SKM-1 (cell line): ENCODE results near the gene ATRNL1.

Experiments
- DNase-seq: peaks from one replicate; lab custom pipeline; 2025; ENCODE audit not compliant: unreplicated experiment; lab: John Stamatoyannopoulos, UW

The ATRNL1 gene

GRCh38 chr10:115972426-115972825, 879.3 kb downstream of the ATRNL1 start:
- no peak for DNase-seq

- no peak for DNase-seq
Observed at GRCh38 chr10:115974351-115974750, 881.2 kb downstream of the ATRNL1 start.

GRCh38 chr10:115974816-115975430, 881.8 kb downstream of the ATRNL1 start:
- no peak for DNase-seq

- DNase-seq: no peak
Observed at GRCh38 chr10:115975506-115975905, 882.3 kb downstream of the ATRNL1 start.

- DNase-seq: no peak
Observed at GRCh38 chr10:115976342-115976741, 883.2 kb downstream of the ATRNL1 start.

- DNase-seq: no peak
Observed at GRCh38 chr10:115977855-115978254, 884.7 kb downstream of the ATRNL1 start.

GRCh38 chr10:115979576-115979975, 886.4 kb downstream of the ATRNL1 start:
- DNase-seq: no peak

GRCh38 chr10:115980470-115980869, 887.3 kb downstream of the ATRNL1 start:
- DNase-seq: no peak

GRCh38 chr10:115981081-115981480, 887.9 kb downstream of the ATRNL1 start:
- no peak for DNase-seq

- no peak for DNase-seq
Observed at GRCh38 chr10:115982076-115982475, 888.9 kb downstream of the ATRNL1 start.

- no peak for DNase-seq
Observed at GRCh38 chr10:115982526-115982925, 889.4 kb downstream of the ATRNL1 start.

GRCh38 chr10:115985786-115986185, 892.6 kb downstream of the ATRNL1 start:
- no peak for DNase-seq

GRCh38 chr10:115988380-115988779, 895.2 kb downstream of the ATRNL1 start:
- DNase-seq: no peak

- DNase-seq: no peak
Observed at GRCh38 chr10:115989621-115990020, 896.5 kb downstream of the ATRNL1 start.

- DNase-seq: no peak
Observed at GRCh38 chr10:115992236-115992986, 899.2 kb downstream of the ATRNL1 start.

- DNase-seq: no peak
Observed at GRCh38 chr10:115996031-115996430, 902.9 kb downstream of the ATRNL1 start.

- DNase-seq: no peak
Observed at GRCh38 chr10:115998301-115998700, 905.1 kb downstream of the ATRNL1 start.
